HFF-Myc (cell line): ENCODE results near the gene NDUFB2.
A peak's percentile ranks its signal among the peaks of the same experiment; 100 is the strongest.
"Not testable (repeated sequence)": the region's sequence is repeated elsewhere in the genome, so short reads cannot be mapped to it uniquely, and the experiment has no call there.

Experiments used
- DNase-seq: peaks from one replicate; pipeline ENCODE4 v3.0.0-alpha.2; 2011; ENCODE audit warnings: low read depth; ENCODE audit errors: extremely low read depth
- H3K4me3 ChIP-seq: replicated peaks from 2 replicates; pipeline ENCODE4 v1.5.1; 2011; ENCODE audit warnings: low read depth, mild to moderate bottlenecking, control low read depth, low read length
- TF ChIP-seq, protein P1 (sequence below): IDR thresholded peaks from 2 replicates; pipeline ENCODE4 v1.5.1; 2012; ENCODE audit warnings: mild to moderate bottlenecking, low read depth, low read length, control low read depth; ENCODE audit errors: missing control alignments

The NDUFB2 gene

GRCh38 chr7:140654661-140655060 is 41.8 kb upstream of the NDUFB2 start:
- no peak overlapping the region for H3K4me3 ChIP-seq
- TF ChIP-seq, protein P1, sequence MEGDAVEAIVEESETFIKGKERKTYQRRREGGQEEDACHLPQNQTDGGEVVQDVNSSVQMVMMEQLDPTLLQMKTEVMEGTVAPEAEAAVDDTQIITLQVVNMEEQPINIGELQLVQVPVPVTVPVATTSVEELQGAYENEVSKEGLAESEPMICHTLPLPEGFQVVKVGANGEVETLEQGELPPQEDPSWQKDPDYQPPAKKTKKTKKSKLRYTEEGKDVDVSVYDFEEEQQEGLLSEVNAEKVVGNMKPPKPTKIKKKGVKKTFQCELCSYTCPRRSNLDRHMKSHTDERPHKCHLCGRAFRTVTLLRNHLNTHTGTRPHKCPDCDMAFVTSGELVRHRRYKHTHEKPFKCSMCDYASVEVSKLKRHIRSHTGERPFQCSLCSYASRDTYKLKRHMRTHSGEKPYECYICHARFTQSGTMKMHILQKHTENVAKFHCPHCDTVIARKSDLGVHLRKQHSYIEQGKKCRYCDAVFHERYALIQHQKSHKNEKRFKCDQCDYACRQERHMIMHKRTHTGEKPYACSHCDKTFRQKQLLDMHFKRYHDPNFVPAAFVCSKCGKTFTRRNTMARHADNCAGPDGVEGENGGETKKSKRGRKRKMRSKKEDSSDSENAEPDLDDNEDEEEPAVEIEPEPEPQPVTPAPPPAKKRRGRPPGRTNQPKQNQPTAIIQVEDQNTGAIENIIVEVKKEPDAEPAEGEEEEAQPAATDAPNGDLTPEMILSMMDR = no peak
- no peak for DNase-seq

- H3K4me3 ChIP-seq = no peak overlapping the region
- no peak for DNase-seq
- TF ChIP-seq, protein P1 = no peak
Measured at GRCh38 chr7:140655511-140656408, 40.7 kb upstream of the NDUFB2 start.

DNA sequence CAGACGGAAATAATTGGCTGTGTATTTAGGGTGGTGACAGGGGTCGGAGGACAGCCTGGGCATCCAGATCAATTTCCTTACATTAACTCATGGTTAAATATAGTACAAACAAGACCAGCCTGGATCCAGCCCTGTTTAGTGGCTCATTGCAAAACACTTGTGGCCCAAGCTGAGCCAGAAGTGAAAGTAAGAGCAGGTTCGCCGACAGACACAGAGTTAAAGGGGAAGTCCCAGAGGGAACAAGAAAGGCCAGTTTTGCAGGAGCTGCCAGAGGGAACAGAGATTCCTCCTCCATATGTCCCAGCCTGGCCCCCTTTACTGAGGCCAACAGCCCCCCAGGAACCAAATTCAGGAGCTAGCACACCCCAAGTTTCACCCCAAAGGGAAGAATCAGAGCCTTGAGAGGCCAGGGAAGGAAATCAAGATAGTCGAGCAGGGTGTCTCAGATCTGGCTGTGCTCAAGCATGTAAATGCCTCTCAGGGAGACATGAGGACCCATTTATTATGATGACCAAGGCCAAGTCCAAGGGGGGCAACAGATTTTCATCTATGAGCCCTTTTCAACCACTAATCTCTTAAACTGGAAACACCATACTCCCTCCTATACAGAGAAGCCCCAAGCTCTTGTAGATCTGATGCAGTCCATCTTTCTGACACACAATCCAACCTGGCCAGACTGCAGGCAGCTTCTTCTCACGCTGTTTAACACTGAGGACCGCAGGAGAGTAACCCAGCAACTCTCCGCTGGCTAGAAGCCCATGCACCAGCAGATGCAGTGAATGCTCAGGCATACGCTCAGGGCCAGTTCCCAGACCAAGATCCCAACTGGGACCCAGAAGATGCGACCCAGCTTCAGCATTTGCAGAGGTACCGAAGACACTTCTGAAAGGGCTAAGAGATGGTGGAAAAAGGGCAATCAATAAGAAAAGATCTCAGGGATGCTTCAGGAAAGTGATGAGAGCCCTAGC is 39.7 kb upstream of the NDUFB2 start:
- DNase-seq = no peak
- TF ChIP-seq, protein P1 = no peak
- peak overlapping the region; percentile 10; the same call in 1 of the 2 replicates for H3K4me3 ChIP-seq

- H3K4me3 ChIP-seq = no peak overlapping the region
- DNase-seq = no peak
- TF ChIP-seq, protein P1 = no peak
Measured at GRCh38 chr7:140657891-140658290, 38.6 kb upstream of the NDUFB2 start.

DNA sequence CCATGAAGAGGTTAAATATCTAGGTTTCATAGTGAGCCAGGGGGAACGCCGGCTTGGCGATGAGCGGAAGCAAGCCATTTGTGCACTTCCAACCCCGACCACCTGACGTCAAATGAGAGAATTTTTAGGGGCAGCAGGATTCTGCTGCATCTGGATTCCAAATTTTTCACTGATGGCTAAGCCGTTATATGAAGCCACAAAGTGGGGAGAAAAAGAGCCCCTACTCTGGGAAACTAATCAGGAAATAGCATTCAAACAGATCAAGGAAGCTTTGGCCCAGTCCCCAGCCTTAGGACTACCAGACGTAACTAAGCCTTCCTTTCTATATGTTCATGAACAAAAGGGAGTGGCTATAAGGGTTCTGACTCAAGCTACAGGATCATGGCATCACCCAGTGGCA is 36.7 kb upstream of the NDUFB2 start:
- no peak for DNase-seq
- H3K4me3 ChIP-seq = no peak overlapping the region
- TF ChIP-seq, protein P1 = no peak

DNA sequence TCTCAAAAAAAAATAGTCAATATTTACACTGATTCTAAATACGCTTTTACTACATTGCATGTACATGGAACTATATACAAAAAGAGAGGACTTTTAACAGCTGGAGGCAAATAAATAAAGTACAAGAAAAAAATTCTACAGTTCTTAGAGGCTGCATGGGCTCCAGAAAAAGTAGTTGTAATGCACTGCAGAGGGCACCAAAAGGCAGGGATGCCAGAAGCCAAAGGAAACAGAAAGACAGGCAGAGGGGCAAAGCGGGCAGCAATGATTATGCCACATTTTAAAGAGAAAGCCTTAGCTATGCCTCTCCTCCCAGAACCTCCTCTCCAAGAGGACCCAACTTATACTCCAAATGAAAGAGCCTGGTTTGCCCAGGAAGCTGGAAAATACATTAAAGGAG is 35.4 kb upstream of the NDUFB2 start:
- DNase-seq = no peak
- no peak overlapping the region for H3K4me3 ChIP-seq
- TF ChIP-seq, protein P1 = peak; percentile 11

GRCh38 chr7:140662938-140663337 is 33.6 kb upstream of the NDUFB2 start:
- not testable (repeated sequence) for H3K4me3 ChIP-seq, DNase-seq
